Right lobe of liver (tissue), 6 donors: ENCODE results near the gene POGLUT2. TPM values are rescaled to one million over a fixed set of nuclear protein-coding genes. Genes with fewer than 3 reads are reported as not detected.

Experiments used
- ATAC-seq, 4 donors: fragments of 200-7000 bp; cut with Tn5 transposase; one replicate each; pipeline ENCODE4 v1.9.1; 2020; ENCODE audit warnings: mild to moderate bottlenecking in 4 of 4, moderate library complexity in 4 of 4
- DNase-seq, 3 donors: peaks; one replicate each; pipeline ENCODE4 v3.0.0-alpha.2; 2020
- H3K27ac ChIP-seq, 3 donors: fragments of 200-600 bp; one replicate each; pipeline ENCODE4 v1.8.0; 2022
- H3K27me3 ChIP-seq, 2 donors: fragments of 200-600 bp; one replicate each; pipeline ENCODE4 v1.8.0; 2022
- H3K36me3 ChIP-seq, 4 donors: fragments of 200-600 bp; sonication (generic) in 1 of 4; one replicate each; pipeline versions ENCODE4 v1.5.1 to v1.8.0; 2017 to 2022; ENCODE audit warnings: control low read depth in 1 of 4
- H3K4me1 ChIP-seq, 4 donors: fragments of 200-600 bp; sonication (generic) in 1 of 4; one replicate each; pipeline versions ENCODE4 v1.5.1 to v1.8.0; 2017 to 2022; ENCODE audit warnings: control low read depth in 1 of 4
- H3K4me3 ChIP-seq, 3 donors: fragments of 200-600 bp; one replicate each; pipeline ENCODE4 v1.8.0; 2022
- H3K9me3 ChIP-seq, 4 donors: fragments of 200-600 bp; sonication (generic) in 1 of 4; one replicate each; pipeline versions ENCODE4 v1.5.1 to v1.8.0; 2017 to 2022; ENCODE audit warnings: control low read depth in 1 of 4
- CTCF ChIP-seq, 4 donors: fragments of 200-600 bp in 3 of 4; fragments of 450-650 bp in 1 of 4; IDR thresholded peaks; one replicate each; pipeline versions ENCODE4 v1.5.1 to v1.8.0; 2016 to 2022; ENCODE audit warnings: antibody characterized with exemption in 4 of 4, mild to moderate bottlenecking in 2 of 4
- POLR2A ChIP-seq: fragments of 450-650 bp; IDR thresholded peaks from one replicate; pipeline ENCODE4 v1.6.1; 2017; ENCODE audit warnings: antibody characterized with exemption, mild to moderate bottlenecking
- WGBS: methylation state at CpG from one replicate; pipeline ENCODE4 v1.1.6; 2018; ENCODE audit warnings: low coverage, low lambda C conversion rate; ENCODE audit not compliant: insufficient coverage; ENCODE audit errors: missing lambda C conversion rate; 5-methylcytosine and 5-hydroxymethylcytosine counted together
- intact Hi-C, 2 donors: fragments of 100-400 bp; cut with DNase I; formaldehyde crosslinking; loops; one replicate each; pipeline versions ENCODE4 v1.11.2 to v1.14.1; 2022
- total RNA-seq, 6 experiments: library from RNA; depleted of rRNA in 2 of 6; stranded (reverse); fragments of >200 nt in 2 of 6; fragmentation: NEBNext Ultra II Directional in 3 of 6; extraction: Animal tissue kit (Norgen Biotek cat#: 25700) in 3 of 6; gene quantifications; one replicate each; pipeline versions ENCODE4 v1.1.0 to v1.2.4, GENCODE V29; 2016 to 2023
- donor health status: DM: no; HTN: yes; CAD: no.
- donor health status: DM: no; HTN: no; CAD: no.
- donor health status: DM: no; HTN: no; CAD: no.
- donor health status: DM: no; HTN: yes; CAD: no.
- donor health status: DM: no; HTN: yes; CAD: no.

Gene POGLUT2
- total RNA-seq, 6 experiments from 2014 or later = 3.8 to 7.7 (median 5.3) TPM

DNA sequence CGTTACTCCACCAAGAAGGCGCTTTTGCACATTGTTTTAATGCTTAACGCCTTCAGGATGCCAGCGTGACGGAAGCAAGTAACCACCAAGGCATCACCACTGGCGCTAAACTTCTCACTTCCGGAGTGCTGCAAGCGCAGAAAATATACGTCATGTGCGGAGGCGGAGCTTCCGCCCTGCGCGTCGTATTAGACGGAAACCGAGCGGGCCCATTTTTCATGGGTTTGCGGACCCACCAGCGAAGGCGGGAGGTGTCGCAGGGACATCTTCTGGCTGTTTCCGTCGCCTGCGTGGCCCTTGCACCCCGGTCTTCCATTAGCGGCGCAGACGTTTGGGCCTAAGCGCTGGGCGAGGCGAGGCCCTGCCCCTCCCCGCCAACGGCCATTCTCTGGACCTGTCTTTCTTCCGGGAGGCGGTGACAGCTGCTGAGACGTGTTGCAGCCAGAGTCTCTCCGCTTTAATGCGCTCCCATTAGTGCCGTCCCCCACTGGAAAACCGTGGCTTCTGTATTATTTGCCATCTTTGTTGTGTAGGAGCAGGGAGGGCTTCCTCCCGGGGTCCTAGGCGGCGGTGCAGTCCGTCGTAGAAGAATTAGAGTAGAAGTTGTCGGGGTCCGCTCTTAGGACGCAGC is 47.0 kb upstream of the POGLUT2 start, which contains the start of gene ERCC5:
Gene ERCC5 (plus strand): TSS at position 403 of the 631 bp plus-strand sequence. CDS start 235 bp downstream, outside the sequence.
- DNase-seq (peak; percentile 93 to 96 (median 96)), ATAC-seq (peak; percentile 89 to 96 (median 93))
- H3K9me3 ChIP-seq = no peaks in the 10 kb centered on the region
- no peaks in the 10 kb centered on the region for H3K36me3 ChIP-seq
- intact Hi-C loops = loop anchor here in 1 of 2 donors (10.0 kb wide), 1 partner anchor 261 kb away; no protein-coding TSS in a partner anchor
- peak within 1 kb of the TSS; percentile 78 to 93 (median 90) for H3K4me3 ChIP-seq
- TF ChIP-seq POLR2A = peak; percentile 89
- peak in 2 of 4 donors; percentile 10 to 35 for TF ChIP-seq CTCF (IDR thresholded peaks at IDR 0.05)
- WGBS = 0% methylated on average over 26 of the region's 49 CpGs
- peak within 1 kb of the TSS; percentile 84 to 97 (median 94) for H3K27ac ChIP-seq
- peaks cover 0 to 20% (median 7%) of the 10 kb centered on the region in 4 donors for H3K4me1 ChIP-seq
- no peaks in the 10 kb centered on the region for H3K27me3 ChIP-seq

DNA sequence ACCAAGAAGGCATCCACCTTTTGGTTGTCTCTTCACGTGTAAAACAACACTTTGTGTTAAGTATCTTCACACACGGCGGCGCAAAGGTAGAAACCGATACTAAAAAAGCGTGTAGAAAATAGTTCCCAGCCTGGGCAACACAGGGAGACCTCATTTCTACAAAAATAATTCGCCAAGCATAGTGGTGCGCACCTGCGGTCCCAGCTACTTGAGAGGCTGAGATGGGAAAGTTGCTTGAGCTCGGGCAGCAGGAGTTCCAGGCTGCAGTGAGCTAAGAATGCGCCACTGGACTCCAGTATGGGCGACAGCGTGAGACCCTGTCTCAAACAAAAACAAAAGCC is 46.5 kb upstream of the POGLUT2 start:
- ATAC-seq (peak; percentile 20 to 44 (median 26)), DNase-seq (no peak)
- under 1% methylated on average over 13 of the region's 13 CpGs for WGBS
- Histone ChIP-seq H3K27ac (peak overlapping the region; percentile 84 to 97 (median 94)), H3K4me3 (peak overlapping the region; percentile 78 to 93 (median 90)), H3K27me3 (no peaks in the 10 kb centered on the region), H3K9me3 (no peaks in the 10 kb centered on the region), H3K36me3 (no peaks in the 10 kb centered on the region), H3K4me1 (peaks cover 0 to 20% (median 7%) of the 10 kb centered on the region in 4 donors)
- no peak for TF ChIP-seq CTCF (IDR thresholded peaks at IDR 0.05)
- intact Hi-C loops = loop anchor here in 1 of 2 donors (10.0 kb wide), 1 partner anchor 260 kb away; no protein-coding TSS in a partner anchor

- WGBS = 92% methylated on average over 4 of the region's 5 CpGs
- peaks cover 0 to 12% (median 5%) of the 10 kb centered on the region in 4 donors for H3K36me3 ChIP-seq
- H3K27me3 ChIP-seq = no peaks in the 10 kb centered on the region
- H3K27ac ChIP-seq = no peak overlapping the region
- TF ChIP-seq POLR2A (no peak), CTCF (IDR thresholded peaks at IDR 0.05) (no peak)
- ATAC-seq (peak in 2 of 4 donors; percentile 34 to 52), DNase-seq (no peak)
- no peak overlapping the region for H3K4me3 ChIP-seq
- peaks cover 0 to 3% (median 0%) of the 10 kb centered on the region in 4 donors for H3K4me1 ChIP-seq
- H3K9me3 ChIP-seq = no peaks in the 10 kb centered on the region
- intact Hi-C loops = no loop called here
Measured at GRCh38 chr13:102839462-102839861, 40.7 kb upstream of the POGLUT2 start.

DNA sequence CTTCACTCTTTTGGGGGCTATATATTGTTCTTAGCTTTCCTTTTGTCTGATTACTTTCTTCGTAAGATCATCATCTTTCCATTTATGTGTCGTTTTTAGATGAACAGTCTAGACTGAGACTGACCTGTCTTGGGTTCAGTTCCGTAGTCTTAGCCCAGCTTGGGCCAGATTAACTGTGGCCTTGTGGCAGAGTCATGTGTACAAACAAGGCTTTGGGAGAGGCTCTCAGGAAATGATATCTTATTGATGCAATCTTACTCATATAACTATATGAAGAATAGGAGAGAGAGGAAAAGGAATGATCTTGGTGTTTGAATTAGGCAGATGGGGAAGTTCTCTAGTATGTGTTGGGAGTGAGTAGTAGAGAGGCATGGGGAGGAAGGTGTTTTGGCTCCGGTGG is 40.2 kb upstream of the POGLUT2 start:
- DNase-seq = no peak
- Histone ChIP-seq H3K27ac (no peak overlapping the region), H3K4me1 (peaks cover 0 to 3% (median 0%) of the 10 kb centered on the region in 4 donors), H3K4me3 (no peak overlapping the region), H3K36me3 (peaks cover 0 to 16% (median 5%) of the 10 kb centered on the region in 4 donors), H3K9me3 (no peaks in the 10 kb centered on the region), H3K27me3 (no peaks in the 10 kb centered on the region)
- no peak for ATAC-seq
- intact Hi-C loops = no loop called here
- 44% methylated on average over 4 of the region's 4 CpGs for WGBS
- TF ChIP-seq CTCF (IDR thresholded peaks at IDR 0.05) (no peak), POLR2A (no peak)
